ENCODE data around the gene CAMK2N2. TPM values are rescaled to one million over a fixed set of nuclear protein-coding genes. Genes with fewer than 3 reads are reported as not detected.
A peak's percentile ranks its signal among the peaks of the same experiment; 100 is the strongest.

Gene CAMK2N2
- total RNA-seq, 1 experiment from 2014 or later = 0.37 TPM

GRCh38 chr3:184248454-184249411, 12.6 kb downstream of the CAMK2N2 start, which contains the start of gene ALG3:
Gene ALG3, minus strand, starts transcription at chr3:184248962. Its CDS starts 22 bp downstream, at chr3:184248940.
- in situ Hi-C loops (cut with HindIII; ENCODE audit: low sequenced_read_pairs) = no loop called here
- DNase-seq (ENCODE audit: low spot score) = peak; percentile 81

GRCh38 chr3:184242297-184242685, 19.1 kb downstream of the CAMK2N2 start:
- in situ Hi-C loops (cut with HindIII; ENCODE audit: low sequenced_read_pairs) = no loop called here
- no peak for DNase-seq (ENCODE audit: low spot score)

- DNase-seq (ENCODE audit: low spot score) = no peak
- in situ Hi-C loops (cut with HindIII; ENCODE audit: low sequenced_read_pairs) = no loop called here
Observed at GRCh38 chr3:184241447-184242296, 19.7 kb downstream of the CAMK2N2 start.

GRCh38 chr3:184241141-184241446, 20.3 kb downstream of the CAMK2N2 start:
- DNase-seq (ENCODE audit: low spot score) = no peak
- in situ Hi-C loops (cut with HindIII; ENCODE audit: low sequenced_read_pairs) = no loop called here

GRCh38 chr3:184240384-184241140, 20.8 kb downstream of the CAMK2N2 start:
- in situ Hi-C loops (cut with HindIII; ENCODE audit: low sequenced_read_pairs) = no loop called here
- DNase-seq (ENCODE audit: low spot score) = no peak

- DNase-seq (ENCODE audit: low spot score) = no peak
- in situ Hi-C loops (cut with HindIII; ENCODE audit: low sequenced_read_pairs) = no loop called here
Observed at GRCh38 chr3:184239708-184240107, 21.6 kb downstream of the CAMK2N2 start.

- in situ Hi-C loops (cut with HindIII; ENCODE audit: low sequenced_read_pairs) = no loop called here
- no peak for DNase-seq (ENCODE audit: low spot score)
Observed at GRCh38 chr3:184239221-184239620, 22.1 kb downstream of the CAMK2N2 start.

GRCh38 chr3:184238246-184238818, 23.0 kb downstream of the CAMK2N2 start:
- in situ Hi-C loops (cut with HindIII; ENCODE audit: low sequenced_read_pairs) = no loop called here
- DNase-seq (ENCODE audit: low spot score) = peak; percentile 72

GRCh38 chr3:184237807-184238206, 23.5 kb downstream of the CAMK2N2 start:
- DNase-seq (ENCODE audit: low spot score) = no peak
- in situ Hi-C loops (cut with HindIII; ENCODE audit: low sequenced_read_pairs) = no loop called here

GRCh38 chr3:184237211-184237610, 24.1 kb downstream of the CAMK2N2 start:
- in situ Hi-C loops (cut with HindIII; ENCODE audit: low sequenced_read_pairs) = no loop called here

GRCh38 chr3:184236636-184237035, 24.7 kb downstream of the CAMK2N2 start:
- in situ Hi-C loops (cut with HindIII; ENCODE audit: low sequenced_read_pairs) = no loop called here
- no peak for DNase-seq (ENCODE audit: low spot score)

More at GRCh38 chr3:184237211-184237610, 24.1 kb downstream of the CAMK2N2 start:
- no peak for DNase-seq (ENCODE audit: low spot score)

- no peak for DNase-seq (ENCODE audit: low spot score)
Observed at GRCh38 chr3:184236033-184236410, 25.3 kb downstream of the CAMK2N2 start.

GRCh38 chr3:184235381-184236032, 25.8 kb downstream of the CAMK2N2 start:
- in situ Hi-C loops (cut with HindIII; ENCODE audit: low sequenced_read_pairs) = no loop called here

More at GRCh38 chr3:184236033-184236410, 25.3 kb downstream of the CAMK2N2 start:
- in situ Hi-C loops (cut with HindIII; ENCODE audit: low sequenced_read_pairs) = no loop called here

GRCh38 chr3:184234671-184235380, 26.5 kb downstream of the CAMK2N2 start:
- in situ Hi-C loops (cut with HindIII; ENCODE audit: low sequenced_read_pairs) = no loop called here
- DNase-seq (ENCODE audit: low spot score) = peak; percentile 30

More at GRCh38 chr3:184235381-184236032, 25.8 kb downstream of the CAMK2N2 start:
- no peak for DNase-seq (ENCODE audit: low spot score)

GRCh38 chr3:184234224-184234623, 27.1 kb downstream of the CAMK2N2 start:
- in situ Hi-C loops (cut with HindIII; ENCODE audit: low sequenced_read_pairs) = no loop called here
- peak; percentile 91 for DNase-seq (ENCODE audit: low spot score)

- DNase-seq (ENCODE audit: low spot score) = no peak
Observed at GRCh38 chr3:184233127-184233843, 28.1 kb downstream of the CAMK2N2 start.

GRCh38 chr3:184231671-184232070, 29.7 kb downstream of the CAMK2N2 start:
- no peak for DNase-seq (ENCODE audit: low spot score)
- in situ Hi-C loops (cut with HindIII; ENCODE audit: low sequenced_read_pairs) = no loop called here

More at GRCh38 chr3:184233127-184233843, 28.1 kb downstream of the CAMK2N2 start:
- in situ Hi-C loops (cut with HindIII; ENCODE audit: low sequenced_read_pairs) = no loop called here
